Astrocyte (in vitro differentiated cells and primary cell): ENCODE results near the gene FAM174B. TPM values are rescaled to one million over a fixed set of nuclear protein-coding genes. Genes with fewer than 3 reads are reported as not detected.

Source experiments
- DNase-seq: peaks from one replicate; pipeline ENCODE4 v3.0.0-alpha.2; 2010; ENCODE audit warnings: low read depth
- FAIRE-seq: peaks from 2 replicates; lab custom pipeline; 2011; peaks lifted over from hg19 to GRCh38; lab: Jason Lieb, UNC
- H2AFZ ChIP-seq: 2 replicates; pipeline ENCODE4 v1.6.0; 2012; ENCODE audit warnings: low read depth, low read length, inconsistent platforms
- H3K27ac ChIP-seq: 2 replicates; pipeline ENCODE4 v1.5.1; 2011; ENCODE audit warnings: low read depth, low read length, inconsistent platforms
- H3K27me3 ChIP-seq: 2 replicates; pipeline ENCODE4 v1.6.0; 2011; ENCODE audit warnings: low read length, inconsistent platforms; ENCODE audit not compliant: insufficient read depth
- H3K36me3 ChIP-seq: 2 replicates; pipeline ENCODE4 v1.5.1; 2011; ENCODE audit warnings: low read length, inconsistent platforms; ENCODE audit not compliant: insufficient read depth
- H3K4me1 ChIP-seq: 2 replicates; pipeline ENCODE4 v1.5.1; 2011; ENCODE audit warnings: low read length, inconsistent platforms; ENCODE audit not compliant: insufficient read depth
- H3K4me2 ChIP-seq: 2 replicates; pipeline ENCODE4 v1.6.0; 2012; ENCODE audit warnings: low read length, inconsistent platforms
- H3K4me3 ChIP-seq: 2 replicates; pipeline ENCODE4 v1.5.1; 2011; ENCODE audit warnings: low read depth, mild to moderate bottlenecking, low read length, inconsistent platforms; ENCODE audit not compliant: insufficient read depth
- H3K79me2 ChIP-seq: 2 replicates; pipeline ENCODE4 v1.6.0; 2012; ENCODE audit warnings: mild to moderate bottlenecking, low read length, inconsistent platforms; ENCODE audit not compliant: insufficient read depth
- H3K9ac ChIP-seq: 2 replicates; pipeline ENCODE4 v1.6.0; 2012; ENCODE audit warnings: mild to moderate bottlenecking, low read length, inconsistent platforms
- H3K9me3 ChIP-seq: 2 replicates; pipeline ENCODE4 v1.5.1; 2012; ENCODE audit warnings: low read depth, mild to moderate bottlenecking, low read length, inconsistent platforms; ENCODE audit not compliant: insufficient read depth
- H4K20me1 ChIP-seq: 2 replicates; pipeline ENCODE4 v1.6.0; 2012; ENCODE audit warnings: low read length, inconsistent platforms; ENCODE audit not compliant: insufficient read depth
- H3K27ac Mint-ChIP-seq: one replicate; pipeline ENCODE4 v1.8.0; 2021; ENCODE audit warnings: mild to moderate bottlenecking, mixed read lengths; ENCODE audit not compliant: unreplicated experiment
- H3K27me3 Mint-ChIP-seq: one replicate; pipeline ENCODE4 v1.8.0; 2021; ENCODE audit warnings: low read depth, mixed read lengths; ENCODE audit not compliant: unreplicated experiment
- H3K36me3 Mint-ChIP-seq: one replicate; pipeline ENCODE4 v1.8.0; 2021; ENCODE audit warnings: low read depth, mixed read lengths; ENCODE audit not compliant: unreplicated experiment
- H3K4me1 Mint-ChIP-seq: one replicate; pipeline ENCODE4 v1.8.0; 2021; ENCODE audit warnings: low read depth, mixed read lengths; ENCODE audit not compliant: unreplicated experiment
- H3K4me3 Mint-ChIP-seq: one replicate; pipeline ENCODE4 v1.8.0; 2021; ENCODE audit warnings: mild to moderate bottlenecking, moderate library complexity, mixed read lengths; ENCODE audit not compliant: unreplicated experiment
- H3K9me3 Mint-ChIP-seq: one replicate; pipeline ENCODE4 v1.8.0; 2021; ENCODE audit warnings: mild to moderate bottlenecking, mixed read lengths; ENCODE audit not compliant: unreplicated experiment
- CTCF ChIP-seq: IDR thresholded peaks from 2 replicates; pipeline ENCODE4 v1.5.1; 2011; ENCODE audit warnings: low read depth, mild to moderate bottlenecking, inconsistent platforms, low read length, moderate library complexity; ENCODE audit not compliant: insufficient read depth
- EZH2 ChIP-seq: IDR thresholded peaks from 2 replicates; pipeline ENCODE4 v1.6.1; 2012; ENCODE audit warnings: mild to moderate bottlenecking, low read length, inconsistent platforms; ENCODE audit not compliant: insufficient read depth
- total RNA-seq: library from RNA; stranded (reverse); gene quantifications from 2 replicates; pipeline ENCODE4 v1.2.1, GENCODE V29; 2021

Gene FAM174B
- total RNA-seq, 1 donor from 2014 or later, result 11.2 TPM

- Histone ChIP-seq H3K27ac (no peak overlapping the region), H4K20me1 (no peaks in the 10 kb centered on the region), H3K9ac (no peak overlapping the region), H3K9me3 (no peaks in the 10 kb centered on the region), H3K27me3 (no peaks in the 10 kb centered on the region), H3K79me2 (no peaks in the 10 kb centered on the region), H3K4me3 (no peak overlapping the region), H2AFZ (no peak overlapping the region), H3K36me3 (no peaks in the 10 kb centered on the region), H3K4me1 (peaks cover 27% of the 10 kb centered on the region), H3K4me2 (peak overlapping the region; percentile 9)
- H3K27ac Mint-ChIP-seq, result no peak overlapping the region
- H3K9me3 Mint-ChIP-seq, result no peaks in the 10 kb centered on the region
- H3K27me3 Mint-ChIP-seq, result no peaks in the 10 kb centered on the region
- H3K4me3 Mint-ChIP-seq, result no peak overlapping the region
- FAIRE-seq (no peak), DNase-seq (peak; percentile 64)
- H3K36me3 Mint-ChIP-seq, result peaks cover 4% of the 10 kb centered on the region
- H3K4me1 Mint-ChIP-seq, result peaks cover 28% of the 10 kb centered on the region
- TF ChIP-seq CTCF, result no peak
- no peak for TF ChIP-seq EZH2
These were observed 36.2 kb downstream of the FAM174B start for GRCh38 chr15:92619145-92620101.

GRCh38 chr15:92617549-92618520 is 37.7 kb downstream of the FAM174B start:
- Histone ChIP-seq H3K4me3 (no peak overlapping the region), H3K4me1 (peaks cover 24% of the 10 kb centered on the region), H3K36me3 (no peaks in the 10 kb centered on the region), H3K27me3 (no peaks in the 10 kb centered on the region), H3K27ac (no peak overlapping the region), H4K20me1 (no peaks in the 10 kb centered on the region), H3K4me2 (peak overlapping the region; percentile 73), H3K9me3 (no peaks in the 10 kb centered on the region), H2AFZ (peak overlapping the region; percentile 2), H3K79me2 (no peaks in the 10 kb centered on the region), H3K9ac (peak overlapping the region; percentile 34)
- Mint-ChIP-seq H3K36me3 (peaks cover 4% of the 10 kb centered on the region), H3K4me1 (peaks cover 19% of the 10 kb centered on the region), H3K27ac (peak overlapping the region; percentile 62), H3K9me3 (no peaks in the 10 kb centered on the region), H3K4me3 (no peak overlapping the region), H3K27me3 (no peaks in the 10 kb centered on the region)
- TF ChIP-seq CTCF, result no peak
- no peak for TF ChIP-seq EZH2
- no peak for FAIRE-seq
- DNase-seq, result peak; percentile 82
